Sigmoid colon (tissue), 7 donors: Measurements from ENCODE around the gene RMDN2. TPM values are rescaled to one million over a fixed set of nuclear protein-coding genes. Genes with fewer than 3 reads are reported as not detected.

Experiments used
- DNase-seq: peaks from one replicate; pipeline ENCODE4 v3.0.0-alpha.2; 2019
- H3K27ac ChIP-seq, 4 donors: fragments of 200-600 bp; sonication (generic); one replicate each; pipeline ENCODE4 v1.5.1; 2016 to 2019; ENCODE audit warnings: mild to moderate bottlenecking in 1 of 4
- H3K27me3 ChIP-seq, 3 donors: fragments of 200-600 bp; sonication (generic); one replicate each; pipeline ENCODE4 v1.5.1; 2019; ENCODE audit warnings: mild to moderate bottlenecking in 1 of 3
- H3K36me3 ChIP-seq, 4 donors: fragments of 200-600 bp; sonication (generic); one replicate each; pipeline ENCODE4 v1.5.1; 2016 to 2019
- H3K4me1 ChIP-seq, 4 donors: fragments of 200-600 bp; sonication (generic); one replicate each; pipeline ENCODE4 v1.5.1; 2017 to 2019
- H3K4me3 ChIP-seq, 4 donors: fragments of 200-600 bp; sonication (generic); one replicate each; pipeline ENCODE4 v1.5.1; 2017 to 2019; ENCODE audit warnings: mild to moderate bottlenecking in 2 of 4, moderate library complexity in 1 of 4
- H3K9me3 ChIP-seq, 4 donors: fragments of 200-600 bp in 3 of 4; sonication (generic) in 3 of 4; one replicate each; pipeline versions ENCODE4 v1.5.1 to v1.6.1; 2013 to 2019
- EP300 ChIP-seq, 4 donors: sonication (generic); formaldehyde crosslinking; IDR thresholded peaks; one replicate each; pipeline ENCODE4 v1.6.1; 2017; ENCODE audit warnings: antibody characterized with exemption in 4 of 4
- POLR2A ChIP-seq, 2 donors: fragments of 450-650 bp; IDR thresholded peaks; one replicate each; pipeline ENCODE4 v1.6.1; 2016; ENCODE audit warnings: antibody characterized with exemption in 2 of 2, mild to moderate bottlenecking in 2 of 2, moderate library complexity in 2 of 2
- POLR2AphosphoS5 ChIP-seq, 4 donors: sonication (generic); formaldehyde crosslinking; IDR thresholded peaks; one replicate each; pipeline ENCODE4 v1.6.1; 2017; ENCODE audit warnings: antibody characterized with exemption in 4 of 4
- WGBS, 2 donors: extraction: QIAGEN DNeasy Blood & Tissue Kit; methylation state at CpG; one replicate each; pipeline ENCODE4 v1.1.7; 2013; 5-methylcytosine and 5-hydroxymethylcytosine counted together
- intact Hi-C: fragments of 100-400 bp; cut with DNase I; formaldehyde crosslinking; loops from one replicate; pipeline ENCODE4 v1.15.1; 2023
- polyA plus RNA-seq, 3 donors: library from polyadenylated mRNA; stranded (reverse); fragments of 200-250 nt; gene quantifications; one replicate each; pipeline ENCODE4 v1.2.3, GENCODE V29; 2013
- total RNA-seq, 4 donors: library from RNA; depleted of rRNA; stranded (reverse); fragments of >200 nt; gene quantifications; one replicate each; pipeline ENCODE4 v1.1.0, GENCODE V29; 2016
- TF ChIP-seq, protein P1 (sequence below), 4 experiments: fragments of 450-650 bp in 3 of 4; fragments of 200-600 bp in 1 of 4; IDR thresholded peaks; one replicate each; pipeline ENCODE4 v1.5.1; 2016 to 2019; ENCODE audit warnings: antibody characterized with exemption in 4 of 4, mild to moderate bottlenecking in 3 of 4, moderate library complexity in 2 of 4
- donor health status: healthy with polysubstance abuse.
- donor health status: Bipolar disorder and iron deficiency.
- donor health status: healthy.

The RMDN2 gene
- total and polyA plus RNA-seq, 7 donors: 4.2 to 15.6 (median 8.6) TPM

DNA sequence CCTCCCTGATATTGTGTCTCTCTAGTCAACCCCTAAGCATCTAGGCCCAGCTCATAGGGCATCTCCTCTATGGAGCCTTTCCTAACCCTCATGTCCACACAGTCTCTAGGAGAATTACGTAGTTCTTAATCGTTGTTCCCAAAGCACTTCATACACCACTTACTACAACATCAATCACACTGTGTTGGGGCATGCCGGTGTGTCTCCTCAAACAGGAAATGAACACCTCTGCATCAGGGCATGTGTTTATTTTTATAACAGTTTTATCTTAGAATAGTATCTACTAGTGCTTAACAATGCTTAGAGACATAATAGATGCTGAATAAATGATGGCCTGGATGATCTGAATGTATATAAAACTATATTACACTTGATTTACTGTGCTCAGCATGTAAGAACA lies 131.1 kb downstream of the RMDN2 start:
- DNase-seq: no peak
- Histone ChIP-seq H3K4me3 (no peak overlapping the region), H3K36me3 (no peaks in the 10 kb centered on the region), H3K9me3 (no peaks in the 10 kb centered on the region), H3K27ac (no peak overlapping the region), H3K4me1 (no peaks in the 10 kb centered on the region), H3K27me3 (no peaks in the 10 kb centered on the region)
- intact Hi-C loops: no loop called here
- 64 to 80% methylated on average over 3 of the region's 3 CpGs for WGBS, 2 donors
- TF ChIP-seq, protein P1, sequence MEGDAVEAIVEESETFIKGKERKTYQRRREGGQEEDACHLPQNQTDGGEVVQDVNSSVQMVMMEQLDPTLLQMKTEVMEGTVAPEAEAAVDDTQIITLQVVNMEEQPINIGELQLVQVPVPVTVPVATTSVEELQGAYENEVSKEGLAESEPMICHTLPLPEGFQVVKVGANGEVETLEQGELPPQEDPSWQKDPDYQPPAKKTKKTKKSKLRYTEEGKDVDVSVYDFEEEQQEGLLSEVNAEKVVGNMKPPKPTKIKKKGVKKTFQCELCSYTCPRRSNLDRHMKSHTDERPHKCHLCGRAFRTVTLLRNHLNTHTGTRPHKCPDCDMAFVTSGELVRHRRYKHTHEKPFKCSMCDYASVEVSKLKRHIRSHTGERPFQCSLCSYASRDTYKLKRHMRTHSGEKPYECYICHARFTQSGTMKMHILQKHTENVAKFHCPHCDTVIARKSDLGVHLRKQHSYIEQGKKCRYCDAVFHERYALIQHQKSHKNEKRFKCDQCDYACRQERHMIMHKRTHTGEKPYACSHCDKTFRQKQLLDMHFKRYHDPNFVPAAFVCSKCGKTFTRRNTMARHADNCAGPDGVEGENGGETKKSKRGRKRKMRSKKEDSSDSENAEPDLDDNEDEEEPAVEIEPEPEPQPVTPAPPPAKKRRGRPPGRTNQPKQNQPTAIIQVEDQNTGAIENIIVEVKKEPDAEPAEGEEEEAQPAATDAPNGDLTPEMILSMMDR (IDR thresholded peaks at IDR 0.05): no peak
- TF ChIP-seq POLR2A (IDR thresholded peaks at IDR 0.05) (no peak), POLR2AphosphoS5 (IDR thresholded peaks at IDR 0.05) (no peak), EP300 (IDR thresholded peaks at IDR 0.05) (no peak)

DNA sequence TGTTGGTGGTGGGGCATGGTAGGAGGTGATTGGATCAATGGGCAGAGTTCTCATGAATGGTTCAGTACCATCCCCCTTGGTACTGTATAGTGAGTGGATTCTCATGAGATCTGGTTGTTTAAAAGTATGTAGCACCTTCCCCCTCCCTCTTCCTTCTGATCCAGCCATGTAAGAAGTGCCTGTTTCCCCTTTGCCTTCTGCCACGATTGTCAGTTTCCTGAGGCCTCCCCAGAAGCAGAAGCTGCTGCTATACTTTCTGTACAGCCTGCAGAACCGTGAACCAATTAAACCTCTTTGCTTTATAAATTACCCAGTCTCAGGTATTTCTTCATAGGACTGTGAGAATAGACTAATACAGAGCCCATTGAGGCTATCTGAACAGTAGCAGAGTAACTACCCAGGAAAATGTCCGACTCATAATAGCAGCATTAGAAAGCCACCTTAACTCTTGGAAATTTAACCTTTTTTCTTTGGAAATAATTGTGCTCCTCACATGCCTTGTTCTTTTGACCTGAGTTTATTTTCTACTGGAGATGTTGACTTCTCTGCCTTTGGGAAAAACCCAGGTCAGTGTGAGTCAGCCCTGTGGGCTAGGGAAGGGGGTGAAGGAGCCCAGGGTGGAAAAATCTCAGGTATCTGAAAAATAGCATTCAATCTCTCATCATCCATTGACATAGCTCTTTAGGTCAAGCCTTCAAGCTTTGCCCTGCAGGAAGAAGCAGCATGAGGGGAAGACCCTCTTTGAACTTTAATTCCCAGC lies 132.7 kb downstream of the RMDN2 start:
- TF ChIP-seq EP300 (IDR thresholded peaks at IDR 0.05) (no peak), POLR2A (IDR thresholded peaks at IDR 0.05) (no peak), POLR2AphosphoS5 (IDR thresholded peaks at IDR 0.05) (no peak)
- TF ChIP-seq, protein P1 (IDR thresholded peaks at IDR 0.05): no peak
- H3K36me3 ChIP-seq: no peaks in the 10 kb centered on the region
- intact Hi-C loops: no loop called here

DNA sequence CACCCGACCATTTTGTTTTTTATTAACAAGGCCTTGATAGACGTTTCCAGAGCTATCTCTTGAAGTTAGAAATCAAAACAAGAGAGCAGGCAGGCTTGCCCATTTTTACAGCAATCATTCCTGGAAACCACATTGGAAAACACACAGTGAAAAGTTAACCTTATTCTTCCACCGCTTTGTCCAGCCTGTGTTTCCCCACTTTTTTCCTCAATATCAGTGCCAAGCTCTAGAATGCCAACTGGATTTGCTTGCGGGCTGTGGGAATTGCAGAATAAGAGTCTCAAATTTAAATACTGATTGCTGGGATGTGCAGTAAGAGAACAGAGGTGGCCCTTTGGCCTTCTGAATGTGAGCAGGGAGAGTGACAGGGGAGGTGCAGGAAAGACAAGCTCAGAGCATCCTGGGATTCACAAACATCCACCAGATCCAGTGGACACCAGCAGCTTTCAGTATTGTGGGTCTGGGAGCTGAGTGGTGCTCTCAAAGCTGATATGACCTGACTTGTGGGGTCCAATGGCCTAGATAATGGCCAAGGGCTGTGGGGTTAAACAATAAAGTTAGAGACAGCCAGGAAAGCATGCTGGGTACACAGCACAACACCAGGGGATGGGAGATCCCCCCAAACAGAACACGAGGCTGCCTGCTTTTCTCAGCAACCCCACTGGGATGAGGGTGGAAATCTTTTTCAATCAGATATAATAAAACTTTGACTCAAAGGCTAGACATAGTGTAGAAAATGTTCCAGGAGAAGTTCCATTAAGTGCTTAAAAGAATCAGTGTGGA lies 135.3 kb downstream of the RMDN2 start:
- H3K4me1 ChIP-seq: no peaks in the 10 kb centered on the region
- 81 to 88% methylated on average over 5 of the region's 5 CpGs for WGBS, 2 donors
- DNase-seq: no peak
- no peaks in the 10 kb centered on the region for H3K27me3 ChIP-seq
- no peaks in the 10 kb centered on the region for H3K9me3 ChIP-seq
- no peak for TF ChIP-seq POLR2AphosphoS5 (IDR thresholded peaks at IDR 0.05)
- TF ChIP-seq POLR2A (IDR thresholded peaks at IDR 0.05): no peak
- TF ChIP-seq, protein P1 (IDR thresholded peaks at IDR 0.05): no peak
- TF ChIP-seq EP300 (IDR thresholded peaks at IDR 0.05): no peak
- H3K36me3 ChIP-seq: no peaks in the 10 kb centered on the region
- no peak overlapping the region for H3K27ac ChIP-seq
- H3K4me3 ChIP-seq: no peak overlapping the region
- intact Hi-C loops: no loop called here

More for the DNA sequence above, 132.7 kb downstream of the RMDN2 start:
- H3K9me3 ChIP-seq: no peaks in the 10 kb centered on the region
- no peak overlapping the region for H3K27ac ChIP-seq
- 56 to 85% methylated on average over 3 of the region's 3 CpGs for WGBS, 2 donors
- no peak for DNase-seq
- no peak overlapping the region for H3K4me3 ChIP-seq
- H3K27me3 ChIP-seq: no peaks in the 10 kb centered on the region
- no peaks in the 10 kb centered on the region for H3K4me1 ChIP-seq

DNA sequence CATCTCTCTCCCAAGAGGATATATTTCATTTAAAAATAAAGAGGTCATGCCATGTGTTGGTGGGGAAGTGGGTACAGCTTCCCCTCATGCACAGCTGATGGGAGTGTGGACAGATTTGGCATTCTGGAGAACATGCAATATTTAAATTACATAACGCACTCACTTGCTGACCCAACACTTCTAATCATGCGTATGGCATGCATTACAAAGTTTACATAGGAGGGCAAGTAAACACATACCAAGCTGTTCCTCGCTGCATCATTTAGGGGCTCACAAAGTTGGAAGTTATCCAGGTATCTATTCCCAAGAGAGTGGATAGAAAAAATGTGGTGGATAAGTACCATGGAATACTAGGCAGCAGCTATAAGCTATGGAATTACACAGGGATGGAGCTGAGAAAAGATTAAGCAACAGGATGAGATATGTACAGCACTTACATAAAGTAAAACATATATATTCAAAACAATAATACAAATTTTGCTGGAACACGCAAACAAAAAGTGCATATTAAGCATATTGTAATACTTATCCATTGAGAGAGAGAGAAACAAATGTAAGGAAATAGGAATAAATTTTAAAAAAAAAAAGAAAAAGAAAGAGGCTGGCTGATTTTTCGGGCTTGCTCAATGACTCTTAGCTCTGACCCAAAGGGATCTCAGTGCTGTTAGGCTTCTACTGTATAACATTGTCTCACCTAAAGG lies 139.9 kb downstream of the RMDN2 start:
- H3K27me3 ChIP-seq: no peaks in the 10 kb centered on the region
- TF ChIP-seq, protein P1 (IDR thresholded peaks at IDR 0.05): no peak
- TF ChIP-seq POLR2AphosphoS5 (IDR thresholded peaks at IDR 0.05): no peak
- no peak for TF ChIP-seq POLR2A (IDR thresholded peaks at IDR 0.05)
- TF ChIP-seq EP300 (IDR thresholded peaks at IDR 0.05): no peak
- no peaks in the 10 kb centered on the region for H3K9me3 ChIP-seq
- 88 to 91% methylated on average over 5 of the region's 5 CpGs for WGBS, 2 donors
- intact Hi-C loops: no loop called here
- no peaks in the 10 kb centered on the region for H3K36me3 ChIP-seq
- H3K4me1 ChIP-seq: no peaks in the 10 kb centered on the region
- H3K27ac ChIP-seq: no peak overlapping the region
- H3K4me3 ChIP-seq: no peak overlapping the region
- DNase-seq: no peak
